Globus pallidus (tissue), 1 donor: ENCODE results near the gene KLF13.

Source experiments
- DNase-seq: peaks from one replicate; pipeline ENCODE4 v3.0.0-alpha.2; 2015; ENCODE audit warnings: low spot score

KLF13 gene

GRCh38 chr15:31402511-31403056, 75.9 kb downstream of the KLF13 start:
- DNase-seq: no peak

GRCh38 chr15:31403096-31403495, 76.5 kb downstream of the KLF13 start:
- no peak for DNase-seq

GRCh38 chr15:31403606-31404005, 77.0 kb downstream of the KLF13 start:
- DNase-seq: no peak

GRCh38 chr15:31404345-31404744, 77.7 kb downstream of the KLF13 start:
- no peak for DNase-seq

- DNase-seq: no peak
Observed at GRCh38 chr15:31405200-31405920, 78.7 kb downstream of the KLF13 start.

GRCh38 chr15:31407376-31407775, 80.7 kb downstream of the KLF13 start:
- no peak for DNase-seq

GRCh38 chr15:31407851-31408250, 81.2 kb downstream of the KLF13 start:
- DNase-seq: no peak

GRCh38 chr15:31408724-31409123, 82.1 kb downstream of the KLF13 start:
- DNase-seq: no peak

- no peak for DNase-seq
Observed at GRCh38 chr15:31409171-31409570, 82.5 kb downstream of the KLF13 start.

GRCh38 chr15:31412824-31413223, 86.2 kb downstream of the KLF13 start:
- DNase-seq: no peak

GRCh38 chr15:31415201-31415600, 88.6 kb downstream of the KLF13 start:
- no peak for DNase-seq

GRCh38 chr15:31419820-31420219, 93.2 kb downstream of the KLF13 start:
- no peak for DNase-seq

GRCh38 chr15:31427411-31427810, 100.8 kb downstream of the KLF13 start:
- DNase-seq: no peak
